ENCODE results near the gene SLC30A2.

DNA sequence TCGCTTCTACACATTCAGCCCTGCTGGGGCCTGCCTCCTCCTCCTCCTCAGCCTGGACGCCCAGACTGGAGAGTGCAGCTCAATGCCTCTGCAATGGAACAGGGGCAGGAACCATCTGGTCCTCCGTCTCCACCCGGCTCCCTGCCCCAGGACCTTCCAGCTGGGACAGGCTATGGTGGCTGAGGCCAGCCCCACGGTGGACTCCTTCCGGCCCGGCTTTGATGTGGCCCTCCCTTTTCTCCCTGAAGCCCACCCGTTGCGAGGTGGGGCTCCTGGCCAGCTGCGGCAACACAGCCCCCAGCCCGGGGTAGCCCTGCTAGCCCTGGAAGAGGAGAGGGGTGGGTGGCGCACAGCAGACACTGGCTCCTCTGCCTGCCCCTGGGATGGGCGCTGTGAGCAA, 22.9 kb downstream of the SLC30A2 start:
- TF ChIP-seq, protein P1, sequence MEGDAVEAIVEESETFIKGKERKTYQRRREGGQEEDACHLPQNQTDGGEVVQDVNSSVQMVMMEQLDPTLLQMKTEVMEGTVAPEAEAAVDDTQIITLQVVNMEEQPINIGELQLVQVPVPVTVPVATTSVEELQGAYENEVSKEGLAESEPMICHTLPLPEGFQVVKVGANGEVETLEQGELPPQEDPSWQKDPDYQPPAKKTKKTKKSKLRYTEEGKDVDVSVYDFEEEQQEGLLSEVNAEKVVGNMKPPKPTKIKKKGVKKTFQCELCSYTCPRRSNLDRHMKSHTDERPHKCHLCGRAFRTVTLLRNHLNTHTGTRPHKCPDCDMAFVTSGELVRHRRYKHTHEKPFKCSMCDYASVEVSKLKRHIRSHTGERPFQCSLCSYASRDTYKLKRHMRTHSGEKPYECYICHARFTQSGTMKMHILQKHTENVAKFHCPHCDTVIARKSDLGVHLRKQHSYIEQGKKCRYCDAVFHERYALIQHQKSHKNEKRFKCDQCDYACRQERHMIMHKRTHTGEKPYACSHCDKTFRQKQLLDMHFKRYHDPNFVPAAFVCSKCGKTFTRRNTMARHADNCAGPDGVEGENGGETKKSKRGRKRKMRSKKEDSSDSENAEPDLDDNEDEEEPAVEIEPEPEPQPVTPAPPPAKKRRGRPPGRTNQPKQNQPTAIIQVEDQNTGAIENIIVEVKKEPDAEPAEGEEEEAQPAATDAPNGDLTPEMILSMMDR (IDR thresholded peaks at IDR 0.05; ENCODE audit: poor library complexity), result no peak
- no peak for TF ChIP-seq EZH2phosphoT487 (IDR thresholded peaks at IDR 0.05; ENCODE audit: low read depth, severe bottlenecking, unreplicated experiment)
- TF ChIP-seq EZH2 (IDR thresholded peaks at IDR 0.05; ENCODE audit: borderline replicate concordance), result no peak
